H1 (cell line): ENCODE measurements around the gene BHLHE23. TPM values are rescaled to one million over a fixed set of nuclear protein-coding genes. Genes with fewer than 3 reads are reported as not detected.

Experiments
- CTCF ChIA-PET: fragments of 300-600 bp; sonication (Branson Sonifier 250); formaldehyde crosslinking; loops from one replicate; lab custom pipeline; 2021; ENCODE audit not compliant: partially characterized antibody; lab: Charles Lee
- POLR2A ChIA-PET: fragments of 300-600 bp; sonication (Branson Sonifier 250); formaldehyde crosslinking; loops from one replicate; lab custom pipeline; 2021; ENCODE audit warnings: inconsistent platforms; ENCODE audit not compliant: partially characterized antibody; lab: Charles Lee
- DNase-seq, 2 experiments: peaks; one replicate each; pipeline versions ENCODE4 v3.0.0 to v3.0.0-alpha.2; 2010 to 2022; ENCODE audit warnings: low spot score in 2 of 2, low read depth in 1 of 2, mixed read lengths in 1 of 2
- FAIRE-seq: peaks from 2 replicates; lab custom pipeline; 2011; peaks lifted over from hg19 to GRCh38; lab: Jason Lieb, UNC
- H2AFZ ChIP-seq: 2 replicates; pipeline ENCODE4 v1.8.1; 2012; ENCODE audit warnings: low read length, inconsistent platforms
- H2AK5ac ChIP-seq: 2 replicates; pipeline ENCODE4 v1.6.1; 2013; ENCODE audit warnings: low read depth, low read length
- H2BK120ac ChIP-seq: replicated peaks from 2 replicates; pipeline ENCODE3; 2013; ENCODE audit warnings: low read depth, low read length, inconsistent platforms
- H2BK12ac ChIP-seq: 2 replicates; pipeline ENCODE4 v1.6.1; 2013; ENCODE audit warnings: low read depth, low read length
- H2BK15ac ChIP-seq: 2 replicates; pipeline ENCODE4 v1.6.1; 2013; ENCODE audit warnings: low read length
- H2BK20ac ChIP-seq: 2 replicates; pipeline ENCODE4 v1.6.1; 2013; ENCODE audit warnings: low read length
- H2BK5ac ChIP-seq: 2 replicates; pipeline ENCODE4 v1.6.1; 2013; ENCODE audit warnings: low read depth, low read length
- H3K14ac ChIP-seq: 2 replicates; pipeline ENCODE4 v1.6.1; 2013; ENCODE audit warnings: inconsistent platforms; ENCODE audit not compliant: insufficient read length
- H3K18ac ChIP-seq: 2 replicates; pipeline ENCODE4 v1.6.1; 2013; ENCODE audit warnings: low read length; ENCODE audit errors: extremely low read depth
- H3K23ac ChIP-seq: 2 replicates; pipeline ENCODE4 v1.6.1; 2013; ENCODE audit warnings: inconsistent platforms; ENCODE audit not compliant: insufficient read length
- H3K23me2 ChIP-seq: 2 replicates; pipeline ENCODE4 v1.6.1; 2013; ENCODE audit warnings: low read depth, low read length
- H3K27ac ChIP-seq: 2 replicates; pipeline ENCODE4 v1.6.1; 2011; ENCODE audit warnings: low read depth, low read length, inconsistent platforms
- H3K27me3 ChIP-seq, 4 experiments: replicated peaks in 1 of 4; 1 replicate in 1 of 4; 2 replicates in 3 of 4; pipeline versions ENCODE4 v1.6.1 to v1.8.1; 2011 to 2013; ENCODE audit warnings: low read length in 3 of 4, mild to moderate bottlenecking in 3 of 4, inconsistent platforms in 2 of 4, mixed read lengths in 2 of 4, moderate library complexity in 1 of 4; ENCODE audit not compliant: control insufficient read depth in 3 of 4, insufficient read depth in 3 of 4; ENCODE audit errors: extremely low read depth in 1 of 4
- H3K36me3 ChIP-seq, 4 experiments: 2 replicates each; pipeline versions ENCODE4 v1.6.1 to v1.8.1; 2011 to 2013; ENCODE audit warnings: mild to moderate bottlenecking in 4 of 4, low read length in 3 of 4, moderate library complexity in 2 of 4, control low read depth in 1 of 4, inconsistent platforms in 1 of 4; ENCODE audit not compliant: insufficient read depth in 4 of 4, control insufficient read depth in 2 of 4
- H3K4ac ChIP-seq: replicated peaks from 2 replicates; pipeline ENCODE3; 2013; ENCODE audit warnings: low read length, low read depth, mixed read lengths, inconsistent platforms; ENCODE audit not compliant: insufficient read length
- H3K4me1 ChIP-seq, 4 experiments: replicated peaks in 1 of 4; 1 replicate in 1 of 4; 2 replicates in 3 of 4; pipeline versions ENCODE4 v1.6.1 to v1.8.1; 2011 to 2013; ENCODE audit warnings: low read length in 3 of 4, inconsistent platforms in 2 of 4, mixed read lengths in 1 of 4; ENCODE audit not compliant: insufficient read depth in 4 of 4, control insufficient read depth in 3 of 4
- H3K4me2 ChIP-seq, 2 experiments: 2 replicates each; pipeline versions ENCODE4 v1.6.1 to v1.8.1; 2011 to 2013; ENCODE audit warnings: low read depth in 2 of 2, low read length in 2 of 2, control low read depth in 1 of 2, inconsistent platforms in 1 of 2, mild to moderate bottlenecking in 1 of 2; ENCODE audit not compliant: insufficient read depth in 1 of 2
- H3K4me3 ChIP-seq, 4 experiments: fragments of 200-600, 300-600 bp in 1 of 4; sonication (generic), shearing (Covaris generic), sonication (Bioruptor Twin) in 1 of 4; 2 replicates each; pipeline versions ENCODE4 v1.5.1 to v1.8.1; 2011 to 2016; ENCODE audit warnings: low read length in 4 of 4, low read depth in 3 of 4, control low read depth in 2 of 4, inconsistent platforms in 2 of 4, mild to moderate bottlenecking in 2 of 4, mixed read lengths in 1 of 4, moderate library complexity in 1 of 4; ENCODE audit not compliant: insufficient read depth in 2 of 4; ENCODE audit errors: extremely low read depth in 1 of 4
- H3K56ac ChIP-seq: replicated peaks from 2 replicates; pipeline ENCODE3; 2013; ENCODE audit warnings: low read depth, mild to moderate bottlenecking, mixed read lengths, low read length, inconsistent platforms; ENCODE audit not compliant: insufficient read length
- H3K79me1 ChIP-seq: 2 replicates; pipeline ENCODE4 v1.6.1; 2013; ENCODE audit warnings: low read depth, low read length, control low read depth
- H3K79me2 ChIP-seq, 2 experiments: 2 replicates each; pipeline versions ENCODE4 v1.6.1 to v1.8.1; 2012 to 2013; ENCODE audit warnings: low read length in 2 of 2, mild to moderate bottlenecking in 2 of 2, inconsistent platforms in 1 of 2; ENCODE audit not compliant: insufficient read depth in 2 of 2, control insufficient read depth in 1 of 2
- H3K9ac ChIP-seq, 4 experiments: replicated peaks in 1 of 4; 1 replicate in 1 of 4; 2 replicates in 3 of 4; pipeline versions ENCODE4 v1.6.1 to v1.8.1; 2011 to 2013; ENCODE audit warnings: low read depth in 3 of 4, low read length in 3 of 4, control low read depth in 2 of 4, mild to moderate bottlenecking in 2 of 4, moderate library complexity in 2 of 4, inconsistent platforms in 1 of 4; ENCODE audit errors: extremely low read depth in 1 of 4
- H3K9me3 ChIP-seq, 2 experiments: 2 replicates each; pipeline versions ENCODE4 v1.6.1 to v1.8.1; 2012 to 2013; ENCODE audit warnings: mild to moderate bottlenecking in 2 of 2, moderate library complexity in 2 of 2, control low read depth in 1 of 2, inconsistent platforms in 1 of 2, low read depth in 1 of 2, low read length in 1 of 2, mixed read lengths in 1 of 2; ENCODE audit not compliant: insufficient read depth in 2 of 2
- H4K20me1 ChIP-seq, 2 experiments: replicated peaks in 1 of 2; 2 replicates each; pipeline versions ENCODE3 to v1.8.1; 2011 to 2013; ENCODE audit warnings: inconsistent platforms in 2 of 2, low read length in 2 of 2, mild to moderate bottlenecking in 1 of 2; ENCODE audit not compliant: insufficient read depth in 2 of 2, control insufficient read depth in 1 of 2
- H4K5ac ChIP-seq: 2 replicates; pipeline ENCODE4 v1.6.1; 2013; ENCODE audit warnings: low read length, low read depth, mixed read lengths, inconsistent platforms; ENCODE audit not compliant: insufficient read length
- H4K8ac ChIP-seq: 2 replicates; pipeline ENCODE4 v1.8.0; 2013; ENCODE audit warnings: mild to moderate bottlenecking, moderate library complexity, low read length, inconsistent platforms; ENCODE audit not compliant: insufficient read depth; ENCODE audit errors: extremely low read depth
- H4K91ac ChIP-seq: replicated peaks from 2 replicates; pipeline ENCODE3; 2013; ENCODE audit warnings: low read length, mixed read lengths, inconsistent platforms; ENCODE audit not compliant: insufficient read length
- ASH2L ChIP-seq: fragments of 200-600, 300-600 bp; sonication (generic); IDR thresholded peaks from one replicate; pipeline ENCODE4 v1.7.1; 2017; ENCODE audit warnings: low read length
- BCL11A ChIP-seq, 2 experiments: IDR thresholded peaks; one replicate each; pipeline ENCODE4 v1.6.1; 2011; ENCODE audit warnings: low read depth in 2 of 2, low read length in 2 of 2, mild to moderate bottlenecking in 2 of 2
- CEBPB ChIP-seq: IDR thresholded peaks from 2 replicates; pipeline ENCODE4 v1.6.1; 2012; ENCODE audit warnings: low read depth, low read length
- EGR1 ChIP-seq: IDR thresholded peaks from 2 replicates; pipeline ENCODE4 v1.6.1; 2011; ENCODE audit warnings: low read depth, low read length, borderline replicate concordance
- EP300 ChIP-seq, 2 experiments: IDR thresholded peaks; 1 replicate in 1 of 2; 2 replicates in 1 of 2; pipeline ENCODE4 v1.6.1; 2011 to 2012; ENCODE audit warnings: low read depth in 2 of 2, low read length in 2 of 2, mild to moderate bottlenecking in 2 of 2, borderline replicate concordance in 1 of 2, inconsistent platforms in 1 of 2, moderate library complexity in 1 of 2
- HDAC2 ChIP-seq, 2 experiments: fragments of 300-600 bp in 1 of 2; sonication (generic) in 1 of 2; IDR thresholded peaks; 2 replicates each; pipeline ENCODE4 v1.6.1; 2011 to 2012; ENCODE audit warnings: low read depth in 2 of 2, low read length in 2 of 2, mild to moderate bottlenecking in 2 of 2, moderate library complexity in 2 of 2, borderline replicate concordance in 1 of 2, inconsistent platforms in 1 of 2
- HDAC6 ChIP-seq: IDR thresholded peaks from one replicate; pipeline ENCODE4 v1.7.1; 2012; ENCODE audit warnings: low read depth, mild to moderate bottlenecking, inconsistent platforms, low read length, moderate library complexity
- MAX ChIP-seq: IDR thresholded peaks from 2 replicates; pipeline ENCODE4 v1.6.1; 2012; ENCODE audit warnings: inconsistent platforms
- POLR2A ChIP-seq, 2 experiments: IDR thresholded peaks; 1 replicate in 1 of 2; 2 replicates in 1 of 2; pipeline ENCODE4 v1.6.1; 2011; ENCODE audit warnings: low read depth in 2 of 2, low read length in 2 of 2, mild to moderate bottlenecking in 2 of 2; ENCODE audit errors: control extremely low read depth in 1 of 2
- RFX5 ChIP-seq: IDR thresholded peaks from 2 replicates; pipeline ENCODE4 v1.6.1; 2011; ENCODE audit warnings: low read depth, low read length, improper control_type of control experiment, borderline replicate concordance
- SP1 ChIP-seq: IDR thresholded peaks from 2 replicates; pipeline ENCODE4 v1.6.1; 2011; ENCODE audit warnings: low read depth, low read length
- TAF7 ChIP-seq: optimal IDR thresholded peaks from 2 replicates; pipeline ENCODE3; 2011; ENCODE audit warnings: low read depth, mild to moderate bottlenecking, inconsistent platforms, low read length, moderate library complexity, borderline replicate concordance
- WGBS, 2 experiments: shearing (Covaris generic) in 1 of 2; methylation state at CpG; one replicate each; pipeline versions ENCODE4 v1.1.6 to v1.1.7; 2013 to 2015; ENCODE audit warnings: low lambda C conversion rate in 2 of 2, mixed read lengths in 2 of 2, inconsistent platforms in 1 of 2, low coverage in 1 of 2, missing lambda C conversion rate in 1 of 2; ENCODE audit not compliant: insufficient replicate concordance in 2 of 2, insufficient coverage in 1 of 2, insufficient read length in 1 of 2; ENCODE audit errors: extremely low coverage in 1 of 2, missing lambda C conversion rate in 1 of 2; 5-methylcytosine and 5-hydroxymethylcytosine counted together
- polyA plus RNA-seq, 7 experiments: library from polyadenylated mRNA; depleted of rRNA in 3 of 7; stranded (reverse) in 5 of 7; unstranded in 2 of 7; fragments of >200 nt in 5 of 7; fragments of 200-250 nt in 2 of 7; gene quantifications; 1 replicate in 5 of 7; 2 replicates in 1 of 7; 4 replicates in 1 of 7; pipeline versions ENCODE4 v1.2.1 to v1.2.3, GENCODE V29; 2011 to 2013; ENCODE audit warnings: missing spikeins in 2 of 7, mixed read lengths in 2 of 7
- total RNA-seq: library from RNA; stranded (reverse); fragmentation: NEBNext Ultra II Directional; extraction: Animal tissue kit (Norgen Biotek cat#: 25700); gene quantifications from 2 replicates; pipeline ENCODE4 v1.2.1, GENCODE V29; 2021

BHLHE23 gene
- total and polyA plus RNA-seq, 2 of the 8 experiments (the other 6 are each of a cell fraction or from before 2014, with no cell fraction given): 0.47 TPM; not detected in 1

GRCh38 chr20:62984666-62985443, 21.9 kb downstream of the BHLHE23 start:
- H3K9ac ChIP-seq: no peak overlapping the region
- H4K91ac ChIP-seq: no peak overlapping the region
- H3K79me1 ChIP-seq: no peaks in the 10 kb centered on the region
- 0 out of 2 replicates have a peak overlapping the region, but pooled peaks have one; percentile 16 for H2BK15ac ChIP-seq
- DNase-seq (no peak), FAIRE-seq (no peak)
- no peak overlapping the region for H4K5ac ChIP-seq
- ChIA-PET POLR2A (interaction anchor here (1.1 to 2.7 kb wide), 5 partner anchors 10 to 100 kb away, joined by 3 to 9 read pairs (median 3); no protein-coding TSS in a partner anchor), CTCF (interaction anchor here (0.6 to 3.7 kb wide), 3 partner anchors 10 to 262 kb away, joined by 3 to 13 read pairs (median 3); no protein-coding TSS in a partner anchor)
- H3K9me3 ChIP-seq: no peaks in the 10 kb centered on the region
- no peak overlapping the region for H2BK120ac ChIP-seq
- no peak overlapping the region for H2BK20ac ChIP-seq
- H3K18ac ChIP-seq: no peak overlapping the region
- 87% methylated on average over 18 of the region's 18 CpGs; no CpG with 5 or more reads in 1 of the 2 experiments for WGBS, 2 experiments
- no peak overlapping the region for H3K56ac ChIP-seq
- no peaks in the 10 kb centered on the region for H3K36me3 ChIP-seq
- H3K14ac ChIP-seq: no peak overlapping the region
- no peak overlapping the region for H4K8ac ChIP-seq
- no peaks in the 10 kb centered on the region for H3K23me2 ChIP-seq
- H2BK12ac ChIP-seq: peak overlapping the region; percentile 90; the same call in 1 of the 2 replicates
- peaks cover 0 to 24% (median 9%) of the 10 kb centered on the region in 4 experiments; a peak in 6 of 7 replicates for H3K4me1 ChIP-seq
- H2BK5ac ChIP-seq: no peak overlapping the region
- H3K27me3 ChIP-seq: no peaks in the 10 kb centered on the region; a peak in 1 of 7 replicates
- no peak overlapping the region for H3K23ac ChIP-seq
- no peak overlapping the region for H3K4ac ChIP-seq
- H3K4me2 ChIP-seq: no peak overlapping the region
- no peaks in the 10 kb centered on the region for H4K20me1 ChIP-seq
- H3K79me2 ChIP-seq: no peaks in the 10 kb centered on the region
- no peak overlapping the region for H3K4me3 ChIP-seq
- no peak overlapping the region for H3K27ac ChIP-seq
- H2AFZ ChIP-seq: no peak overlapping the region
- H2AK5ac ChIP-seq: no peak overlapping the region
- TF ChIP-seq CEBPB (no peak), ASH2L (no peak), BCL11A (IDR thresholded peaks at IDR 0.05; ENCODE audit: low read depth in 2 of 2, low read length in 2 of 2) (no peak), EGR1 (no peak), RFX5 (no peak), MAX (no peak), SP1 (no peak), POLR2A (IDR thresholded peaks at IDR 0.05; ENCODE audit: control extremely low read depth in 1 of 2, low read depth in 2 of 2, low read length in 2 of 2) (no peak), HDAC2 (IDR thresholded peaks at IDR 0.05; ENCODE audit: borderline replicate concordance in 1 of 2, low read depth in 2 of 2, low read length in 2 of 2) (no peak), EP300 (IDR thresholded peaks at IDR 0.05; ENCODE audit: borderline replicate concordance in 1 of 2, low read depth in 2 of 2, low read length in 2 of 2) (no peak), TAF7 (no peak), HDAC6 (no peak)
